NCI-H345 treated with DMSO at 0.1 percent for 48 hours (cell line): ENCODE measurements around the gene MS4A8.
A peak's percentile ranks its signal among the peaks of the same experiment; 100 is the strongest.
"Not testable (repeated sequence)": the region's sequence is repeated elsewhere in the genome, so short reads cannot be mapped to it uniquely, and the experiment has no call there.

Experiments
- DNase-seq: peaks from one replicate; lab custom pipeline; 2025; ENCODE audit not compliant: unreplicated experiment; lab: John Stamatoyannopoulos, UW

Gene MS4A8, protein sequence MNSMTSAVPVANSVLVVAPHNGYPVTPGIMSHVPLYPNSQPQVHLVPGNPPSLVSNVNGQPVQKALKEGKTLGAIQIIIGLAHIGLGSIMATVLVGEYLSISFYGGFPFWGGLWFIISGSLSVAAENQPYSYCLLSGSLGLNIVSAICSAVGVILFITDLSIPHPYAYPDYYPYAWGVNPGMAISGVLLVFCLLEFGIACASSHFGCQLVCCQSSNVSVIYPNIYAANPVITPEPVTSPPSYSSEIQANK

DNA sequence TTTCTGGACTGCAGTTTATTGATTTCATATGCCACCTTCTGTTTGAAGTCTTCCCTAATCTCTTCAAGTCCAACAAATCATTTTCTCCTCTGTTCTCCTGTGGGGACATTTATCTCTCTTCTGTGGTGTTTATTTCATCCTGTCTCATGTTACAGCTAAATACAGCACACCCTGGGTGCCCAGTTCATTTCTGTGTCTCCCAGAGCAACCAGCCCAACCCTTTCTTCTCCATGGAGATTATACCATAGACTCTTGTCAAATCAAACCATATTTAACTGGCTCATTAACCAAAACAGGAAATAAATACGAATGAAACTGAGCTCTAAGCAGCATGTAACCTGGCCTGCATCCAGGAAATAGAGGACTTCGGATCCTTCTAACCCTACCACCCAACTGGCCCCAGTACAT is at the start of gene MS4A8:
TSS of gene MS4A8 (plus strand) at position 329 of the 408 bp plus-strand sequence. CDS start 1,249 bp downstream, outside the sequence.
- peak; percentile 86 for DNase-seq

DNA sequence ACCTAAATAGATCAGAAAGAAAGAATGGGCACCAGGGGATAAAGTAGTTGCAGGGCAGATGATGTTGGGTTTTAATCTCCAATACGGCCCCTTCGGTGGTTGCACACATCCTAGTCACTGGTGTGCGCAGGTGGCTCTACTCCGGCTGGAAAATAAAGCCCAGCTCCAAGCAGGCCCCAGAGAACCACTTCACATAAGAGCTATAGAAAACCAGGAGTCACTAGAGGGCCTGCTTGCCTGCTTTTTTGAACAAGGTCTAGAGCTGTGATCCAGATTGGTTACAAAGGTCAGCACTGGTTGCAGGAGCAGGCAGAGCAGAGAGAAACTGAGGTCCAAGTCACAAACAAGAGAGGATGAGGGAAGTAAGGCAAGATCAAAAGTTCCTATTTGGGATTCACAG is 41.5 kb upstream of the MS4A8 start:
- peak; percentile 62 for DNase-seq

DNA sequence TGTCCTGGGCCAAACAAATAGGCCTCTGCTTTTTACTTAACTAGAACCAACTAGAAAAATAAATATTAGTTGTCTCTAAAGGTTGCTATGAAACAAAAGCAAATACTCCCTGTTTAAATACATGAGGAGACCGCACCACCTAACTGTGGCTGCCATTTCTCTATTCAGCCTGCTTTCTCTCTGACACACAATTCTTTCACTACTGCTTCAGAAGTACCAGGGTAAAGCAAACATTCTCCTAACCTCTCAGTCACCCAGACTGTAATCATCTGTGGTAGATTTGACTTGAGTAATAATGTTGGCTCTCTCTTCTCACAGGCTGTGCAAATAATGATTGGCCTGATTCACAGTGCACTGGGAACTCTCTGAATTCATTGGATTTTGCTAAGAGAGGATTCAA is 41.0 kb upstream of the MS4A8 start:
- DNase-seq: peak; percentile 88

DNA sequence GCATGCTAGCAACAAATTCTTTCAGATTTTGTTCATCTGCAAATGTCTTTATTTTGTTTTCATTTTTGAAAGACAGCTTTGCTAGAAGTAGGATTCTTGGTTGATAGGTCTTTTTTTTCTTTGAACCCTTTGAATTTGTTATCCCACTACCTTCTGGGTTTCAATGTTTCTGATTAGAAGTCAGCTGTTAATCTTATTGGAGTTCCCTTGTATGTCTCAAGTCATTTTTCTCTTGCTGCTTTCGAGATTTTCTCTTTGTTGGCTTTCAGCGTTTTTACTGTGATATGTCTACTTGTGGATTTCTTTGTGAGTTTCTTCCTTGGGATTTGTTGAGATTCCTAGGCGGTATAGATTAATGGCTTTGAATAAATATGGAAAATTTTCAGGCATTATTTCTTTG is 27.2 kb upstream of the MS4A8 start:
- no peak for DNase-seq

DNA sequence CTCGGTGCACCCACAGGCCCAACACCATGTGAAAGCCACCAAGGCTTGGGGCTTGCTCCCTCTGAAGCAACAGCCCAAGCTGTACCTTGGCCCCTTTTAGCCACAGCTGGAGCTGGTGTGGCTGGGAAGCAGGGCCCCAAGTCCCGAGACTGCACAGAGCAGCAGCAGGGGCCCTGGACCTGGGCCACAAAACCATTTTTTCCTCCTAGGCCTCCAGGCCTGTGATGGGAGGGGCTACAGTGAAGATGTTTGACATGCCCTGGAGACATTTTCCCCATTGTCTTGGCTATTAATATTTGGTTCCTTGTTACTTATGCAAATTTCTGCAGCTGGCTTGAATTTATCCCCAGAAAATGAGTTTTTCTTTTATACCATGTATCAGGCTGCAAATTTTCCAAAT is 21.2 kb upstream of the MS4A8 start:
- not testable (repeated sequence) for DNase-seq

DNA sequence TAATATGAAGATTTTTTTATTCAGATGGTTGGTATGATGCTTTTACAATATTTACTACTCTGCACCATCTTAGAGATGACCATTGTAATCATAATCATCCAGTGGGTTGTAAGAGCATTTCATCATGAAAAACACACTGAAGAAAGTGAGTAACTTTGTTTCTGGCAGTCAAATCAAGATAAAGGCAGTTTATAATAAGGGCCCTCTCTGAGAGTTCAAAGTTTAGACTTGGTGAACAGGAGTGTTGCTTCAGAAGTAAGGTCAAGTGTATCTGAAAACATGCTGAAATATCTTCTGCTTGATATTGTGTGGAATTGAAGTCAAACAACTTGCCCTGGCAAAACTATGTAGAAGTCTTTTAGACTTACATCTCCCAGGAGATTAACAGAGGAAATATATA is 19.5 kb upstream of the MS4A8 start:
- DNase-seq: no peak

DNA sequence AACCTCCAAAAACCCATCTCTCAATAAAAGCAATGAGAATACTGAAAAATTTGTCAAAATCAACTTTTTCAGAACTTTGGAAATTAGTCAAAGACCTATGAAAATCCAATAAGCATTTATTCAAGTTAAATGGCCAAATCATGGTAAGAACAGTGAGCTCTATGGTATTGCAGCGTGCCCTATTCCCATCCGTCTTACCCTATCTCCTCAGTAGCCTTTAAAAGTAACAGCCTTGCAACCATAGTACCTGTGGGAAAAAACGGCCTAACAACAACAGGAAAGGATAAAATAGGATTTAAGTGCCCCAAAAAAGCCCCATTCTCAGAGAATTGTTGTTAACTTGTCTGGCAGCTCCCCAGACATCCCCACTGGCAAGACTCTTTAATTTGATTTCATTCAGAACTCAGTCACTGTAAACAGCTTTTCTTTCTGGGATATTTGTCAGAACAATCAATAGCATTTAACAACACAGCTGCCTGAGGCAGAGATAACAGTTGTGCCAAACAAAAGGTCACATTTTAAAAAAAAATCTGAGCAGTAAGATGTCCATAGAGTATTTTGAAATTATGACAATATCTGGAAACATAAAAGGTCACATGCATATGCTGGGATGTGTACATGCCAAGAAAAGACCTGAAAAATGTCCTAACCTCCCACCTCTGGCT is 18.8 kb upstream of the MS4A8 start:
- no peak for DNase-seq

DNA sequence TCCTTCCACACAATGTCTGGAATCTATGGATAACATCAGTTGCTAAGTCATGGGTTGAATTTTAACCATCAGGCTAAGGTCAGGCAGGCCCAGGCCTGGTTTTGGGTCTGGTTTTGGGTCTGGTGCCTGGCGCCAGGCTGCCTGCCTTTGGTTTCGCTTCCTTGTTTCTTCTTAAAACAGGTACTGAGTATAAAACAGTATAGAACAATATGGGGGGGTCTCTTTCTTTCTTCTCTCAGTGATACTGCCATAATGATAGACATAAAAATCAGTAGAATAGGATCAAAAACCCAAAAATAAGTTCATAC is 14.9 kb upstream of the MS4A8 start:
- DNase-seq: not testable (repeated sequence)

DNA sequence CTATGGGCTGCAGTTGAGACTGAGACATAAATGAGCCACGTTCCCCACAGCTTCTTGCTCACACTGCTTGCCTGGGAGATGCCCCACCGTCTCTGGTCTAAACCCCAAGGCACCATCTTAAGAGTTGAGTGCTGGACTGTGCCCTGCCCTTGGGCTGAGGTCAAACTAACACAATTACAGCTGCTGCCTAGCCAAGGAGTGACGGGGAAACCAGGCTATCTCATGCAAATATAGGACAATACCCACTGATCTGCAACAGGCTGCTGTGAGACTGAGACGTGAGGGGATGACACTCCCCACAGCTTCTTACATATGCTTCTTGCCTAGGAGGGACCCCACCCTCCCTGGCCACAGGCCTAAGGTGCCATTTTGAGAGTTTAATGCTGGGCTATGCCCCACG is 7.8 kb upstream of the MS4A8 start:
- DNase-seq: no peak

DNA sequence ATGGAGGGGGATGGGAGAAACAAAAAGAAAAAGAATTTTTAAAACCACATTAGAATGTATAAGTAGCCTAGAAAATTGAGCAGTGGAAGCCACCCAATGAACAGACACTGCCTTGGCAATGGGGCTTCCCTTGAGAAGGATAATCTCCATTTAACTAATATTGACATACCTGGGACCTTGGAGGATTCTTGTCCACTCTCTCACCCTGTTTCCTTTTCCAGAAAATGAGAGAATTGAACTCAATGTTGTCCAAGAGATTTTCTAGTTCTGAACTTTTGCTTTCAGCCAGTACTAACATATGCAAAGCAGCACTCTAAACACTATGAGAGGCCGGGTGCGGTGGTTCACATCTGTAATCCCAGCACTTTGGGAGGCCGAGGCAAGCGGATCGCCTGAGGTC is 524 bp downstream of the MS4A8 start:
- DNase-seq: no peak

DNA sequence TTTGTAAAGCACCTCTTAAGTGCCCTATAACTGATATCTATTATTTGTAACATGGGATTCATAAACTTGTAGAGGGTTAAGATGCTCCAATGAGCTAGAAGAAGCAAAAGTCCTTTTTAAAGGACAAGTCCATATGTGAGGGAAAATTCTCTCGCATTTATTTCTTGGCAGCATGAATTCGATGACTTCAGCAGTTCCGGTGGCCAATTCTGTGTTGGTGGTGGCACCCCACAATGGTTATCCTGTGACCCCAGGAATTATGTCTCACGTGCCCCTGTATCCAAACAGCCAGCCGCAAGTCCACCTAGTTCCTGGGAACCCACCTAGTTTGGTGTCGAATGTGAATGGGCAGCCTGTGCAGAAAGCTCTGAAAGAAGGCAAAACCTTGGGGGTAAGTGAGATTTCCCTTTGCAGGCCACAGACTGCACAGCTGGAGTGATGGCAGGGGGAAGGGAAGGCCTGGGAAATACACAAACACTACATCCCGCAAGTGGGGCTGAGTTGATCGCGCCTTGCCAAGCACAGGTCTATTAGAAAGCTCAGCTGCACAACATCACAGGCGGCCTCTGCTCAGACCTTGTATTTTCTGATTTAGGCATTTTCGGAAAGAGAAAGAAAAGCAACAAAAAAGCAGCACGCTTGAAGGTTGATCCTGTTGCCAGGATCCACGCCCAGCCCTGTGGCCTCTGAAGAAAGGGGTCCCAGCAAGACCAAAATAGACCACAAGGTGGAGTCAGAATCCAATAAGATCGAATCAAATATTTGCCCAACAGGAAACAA is 1.5 kb downstream of the MS4A8 start:
- peak; percentile 14 for DNase-seq

DNA sequence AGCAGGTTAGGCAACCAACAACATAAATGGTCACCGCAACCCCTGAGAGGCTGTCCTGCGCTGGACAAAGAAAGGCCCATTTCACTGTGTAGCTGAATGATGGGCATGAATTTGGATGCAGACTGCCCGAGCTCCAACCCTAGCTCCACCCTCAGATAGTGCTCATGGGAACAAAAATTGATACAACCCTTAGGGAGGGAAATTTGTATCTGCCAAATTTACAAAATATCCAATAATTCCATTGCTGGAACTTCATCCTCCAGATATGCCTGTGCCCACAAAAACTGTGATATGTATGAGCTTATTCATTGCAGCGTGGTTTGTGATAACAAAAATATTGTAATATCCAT is 2.0 kb downstream of the MS4A8 start:
- DNase-seq: no peak

DNA sequence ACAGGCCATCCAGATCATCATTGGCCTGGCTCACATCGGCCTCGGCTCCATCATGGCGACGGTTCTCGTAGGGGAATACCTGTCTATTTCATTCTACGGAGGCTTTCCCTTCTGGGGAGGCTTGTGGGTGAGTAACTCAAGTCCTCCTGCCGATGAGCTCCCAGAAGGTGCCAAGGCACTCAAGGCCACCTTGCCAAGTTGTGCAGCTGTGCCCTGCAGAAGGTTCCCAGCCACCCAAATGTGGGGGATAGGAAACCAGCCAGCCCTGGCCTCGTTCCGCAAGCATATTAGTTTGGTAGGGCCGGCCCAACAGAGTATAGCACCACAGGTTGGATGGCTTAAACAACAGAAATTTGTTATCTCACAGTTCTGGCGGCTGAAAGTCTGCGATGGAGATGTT is 4.0 kb downstream of the MS4A8 start:
- DNase-seq: no peak

DNA sequence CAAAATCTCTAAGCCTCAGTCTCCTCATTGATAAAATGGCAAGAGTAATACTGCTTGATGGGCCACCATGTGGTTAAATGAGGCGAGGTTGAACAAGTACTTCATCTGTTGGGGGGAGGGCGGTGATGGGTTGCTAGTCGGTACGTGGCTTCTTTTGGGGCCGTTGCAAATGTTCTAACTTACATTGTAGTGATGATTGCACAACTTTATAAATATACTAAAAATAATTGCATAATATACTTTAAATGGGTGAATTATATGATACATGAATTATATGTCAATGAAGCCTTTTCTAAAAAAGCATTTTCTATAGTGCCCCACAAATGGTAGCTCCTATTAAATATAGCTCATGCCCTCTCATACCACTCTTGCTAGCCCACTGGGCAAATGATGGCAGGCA is 6.5 kb downstream of the MS4A8 start:
- DNase-seq: no peak

DNA sequence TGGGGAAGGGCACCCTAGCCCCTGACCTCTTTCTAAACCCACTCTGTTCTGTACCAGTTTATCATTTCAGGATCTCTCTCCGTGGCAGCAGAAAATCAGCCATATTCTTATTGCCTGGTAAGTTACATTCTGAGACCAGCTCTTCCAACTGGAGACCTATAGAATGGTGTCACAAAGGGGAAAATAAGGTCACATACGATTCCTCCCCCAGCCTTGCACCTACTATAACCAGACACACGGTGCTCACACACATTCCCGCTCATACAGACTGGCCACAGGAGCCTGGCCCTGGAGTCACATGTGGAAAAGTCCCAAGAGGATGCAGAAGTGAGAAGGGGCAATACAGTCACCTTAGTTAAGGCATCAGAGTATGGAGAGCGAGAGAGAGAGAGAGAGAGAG is 7.5 kb downstream of the MS4A8 start:
- DNase-seq: no peak

DNA sequence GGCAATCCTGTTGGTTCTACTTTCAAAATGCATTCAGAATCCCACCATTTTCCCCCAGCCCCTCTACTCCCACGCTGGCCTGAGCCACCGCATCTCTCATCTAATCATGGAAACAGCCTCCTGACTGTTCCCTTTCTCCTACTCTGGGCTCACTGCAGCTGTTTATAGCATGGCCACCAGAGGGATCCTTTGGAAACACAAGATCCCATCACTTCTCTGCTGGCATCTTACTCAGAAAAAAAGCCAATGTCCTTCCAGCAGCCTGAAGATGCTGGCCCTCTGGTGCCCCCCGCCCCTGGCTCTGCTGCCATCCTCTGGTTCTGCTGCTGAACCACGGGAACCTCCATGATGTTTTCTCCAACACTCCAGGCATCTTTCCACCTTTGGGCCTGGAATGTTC is 11.1 kb downstream of the MS4A8 start:
- DNase-seq: no peak

DNA sequence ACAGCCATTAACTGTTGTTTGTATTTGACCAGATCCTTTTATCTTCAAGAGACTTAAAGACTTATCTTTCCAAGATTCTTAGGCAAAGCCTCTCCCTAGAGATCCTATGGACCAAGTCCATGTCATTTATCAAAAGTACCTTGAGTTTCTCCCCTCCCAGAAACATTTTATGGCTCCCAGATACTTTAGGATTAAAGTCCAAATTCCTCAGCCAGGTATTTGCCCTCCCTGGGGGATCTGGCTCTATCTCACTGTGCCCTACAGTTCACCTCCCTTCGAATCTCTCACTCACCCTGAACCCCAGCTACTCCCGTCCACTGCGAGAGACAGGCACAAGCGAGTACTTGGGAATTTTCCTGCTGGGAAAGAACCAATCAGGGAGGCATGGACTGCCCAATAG is 11.9 kb downstream of the MS4A8 start:
- no peak for DNase-seq

DNA sequence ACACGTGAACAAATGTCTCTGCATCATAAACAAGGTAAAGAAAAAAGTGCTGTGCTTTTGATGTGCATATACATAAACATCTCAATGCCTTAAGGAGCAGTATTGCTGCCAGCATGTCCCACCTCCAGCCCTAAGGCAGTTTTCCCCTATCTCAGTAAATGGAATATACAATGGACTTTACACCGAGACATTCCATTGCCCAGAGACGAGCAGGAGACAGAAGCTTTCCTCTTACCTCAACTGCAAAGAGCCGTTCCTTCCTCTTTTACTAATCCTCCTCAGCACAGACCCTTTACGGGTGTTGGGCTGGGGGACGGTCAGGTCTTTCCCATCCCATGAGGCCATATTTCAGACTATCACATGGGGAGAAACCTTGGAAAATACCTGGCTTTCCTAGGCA is 14.0 kb downstream of the MS4A8 start:
- not testable (repeated sequence) for DNase-seq

DNA sequence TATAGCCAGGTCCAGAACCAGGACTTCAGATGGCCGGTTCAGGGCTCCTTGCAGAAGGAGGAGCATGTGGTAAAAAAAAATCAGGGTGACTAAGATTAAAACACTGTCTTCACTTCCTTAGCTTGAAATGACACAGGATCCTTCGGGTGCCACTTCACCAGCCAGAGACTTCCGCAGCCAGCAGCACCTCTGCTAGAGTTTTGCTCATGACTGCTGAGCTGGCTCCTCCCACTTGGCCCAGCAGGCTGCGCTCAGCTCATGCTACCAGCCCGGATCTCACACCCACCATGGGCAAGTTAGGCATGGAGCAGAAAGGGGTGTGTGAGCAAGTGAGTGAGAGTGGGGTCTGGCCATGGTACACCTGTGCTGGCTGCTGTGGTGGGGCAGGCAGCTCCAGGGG is 18.5 kb downstream of the MS4A8 start:
- DNase-seq: no peak

DNA sequence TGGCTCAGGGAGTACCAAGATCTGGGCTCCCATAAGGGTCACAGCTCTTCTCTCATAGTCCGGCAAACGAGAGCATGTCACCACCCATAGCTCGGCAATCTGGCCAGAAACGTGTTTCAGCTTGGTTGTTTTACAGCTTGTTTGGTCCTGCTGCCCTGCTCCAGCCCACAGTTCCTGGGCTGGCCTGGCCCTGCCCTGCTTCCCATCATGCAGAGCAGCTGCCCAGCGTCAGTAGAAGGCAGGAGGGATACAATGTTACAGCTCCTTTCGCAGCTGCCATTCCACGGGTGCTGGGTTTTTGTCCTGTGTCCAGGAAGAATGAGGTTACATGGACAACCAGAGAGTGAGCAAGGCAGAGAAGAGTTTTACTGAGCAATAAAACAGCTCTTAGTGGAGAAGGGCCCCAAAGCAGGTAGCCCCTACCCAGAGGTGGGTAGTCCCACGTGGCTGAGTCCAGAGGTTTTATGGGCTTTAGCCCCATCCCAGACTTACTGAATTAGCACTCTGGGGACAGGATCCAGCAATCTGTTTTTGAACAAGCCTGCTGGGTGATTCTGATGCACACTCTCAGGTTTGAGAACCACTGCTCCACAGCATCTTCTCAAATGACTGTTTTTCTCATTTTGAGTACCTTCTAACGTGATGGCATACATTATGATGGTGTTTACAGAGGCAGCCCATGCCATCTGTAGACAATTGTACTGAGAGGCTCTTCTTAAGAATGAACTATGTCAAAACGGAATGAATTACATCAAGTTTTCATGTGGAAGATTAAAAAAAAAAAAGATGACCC is 19.3 kb downstream of the MS4A8 start:
- no peak for DNase-seq

DNA sequence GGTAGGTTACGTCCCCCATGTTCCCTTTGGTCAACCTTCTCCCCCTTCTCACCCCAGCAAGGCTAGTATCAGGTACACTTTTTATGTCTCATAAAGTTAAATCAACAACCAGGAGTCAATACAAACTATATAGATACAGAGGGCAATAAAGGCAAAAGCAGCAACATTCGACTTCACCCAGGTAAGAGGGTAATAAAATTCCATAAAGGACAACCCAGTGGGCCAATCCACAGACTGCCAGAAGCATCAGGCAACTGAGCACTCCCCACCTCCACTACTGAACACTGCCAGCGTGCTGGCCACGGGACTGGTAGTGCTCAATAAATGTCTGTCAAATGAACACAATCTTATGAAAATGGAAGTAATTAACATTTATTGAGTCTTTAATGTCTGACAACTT is 20.0 kb downstream of the MS4A8 start:
- DNase-seq: no peak

DNA sequence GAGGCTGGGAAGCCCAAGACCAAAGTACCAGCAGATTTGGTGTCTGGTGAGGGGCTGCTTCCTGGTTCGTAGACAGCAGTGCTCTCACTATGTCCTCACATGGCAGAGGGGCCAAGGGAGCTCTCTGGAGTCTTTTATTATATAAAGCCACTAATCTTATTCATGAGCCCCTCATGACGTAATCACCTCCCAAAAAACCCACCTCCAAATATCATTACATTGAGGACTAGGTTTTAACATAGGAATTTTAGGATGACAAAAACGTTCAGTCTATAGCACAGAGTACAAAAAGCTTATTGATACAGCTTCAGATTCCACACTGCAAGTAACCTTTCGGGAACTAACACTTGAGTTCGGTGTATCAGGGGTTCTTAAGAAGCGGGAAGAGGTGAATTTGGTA is 21.0 kb downstream of the MS4A8 start:
- no peak for DNase-seq
